ENCODE results near the gene ANTKMT. TPM values are rescaled to one million over a fixed set of nuclear protein-coding genes. Genes with fewer than 3 reads are reported as not detected.

ANTKMT gene
- total and polyA plus RNA-seq, 2 donors (not counting 1 experiment from before 2014, with no cell fraction given): 4.5 to 31.5 TPM

DNA sequence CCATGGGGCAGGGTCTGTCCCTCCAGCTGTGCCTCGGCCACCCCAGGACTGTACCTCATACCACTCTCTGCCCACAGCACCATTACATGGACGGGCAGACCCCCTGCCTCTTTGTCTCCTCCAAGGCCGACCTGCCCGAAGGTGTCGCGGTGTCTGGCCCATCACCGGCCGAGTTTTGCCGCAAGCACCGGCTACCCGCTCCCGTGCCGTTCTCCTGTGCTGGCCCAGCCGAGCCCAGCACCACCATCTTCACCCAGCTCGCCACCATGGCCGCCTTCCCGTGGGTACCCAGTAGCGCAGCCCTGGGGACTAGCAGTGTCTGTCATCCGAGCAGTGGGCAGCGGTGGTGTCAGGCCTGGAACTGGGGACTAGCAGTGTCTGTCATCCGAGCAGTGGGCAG is 48.1 kb upstream of the ANTKMT start:
- DNase-seq (ENCODE audit: low read depth in 2 of 2): no peak
- H3K27me3 ChIP-seq (ENCODE audit: control insufficient read depth, insufficient read depth, low read length): no peaks in the 10 kb centered on the region

GRCh38 chr16:673399-673991 is 47.5 kb upstream of the ANTKMT start:
- Histone ChIP-seq H2AFZ (ENCODE audit: low read length) (no peak overlapping the region), H3K4me3 (replicated peaks in 1 of 4; ENCODE audit: control extremely low read depth in 1 of 4, insufficient read depth in 1 of 4, low read depth in 3 of 4, low read length in 4 of 4) (no peak overlapping the region), H3K36me3 (ENCODE audit: control insufficient read depth, insufficient read depth, low read length) (peaks cover 37% of the 10 kb centered on the region), H4K20me1 (ENCODE audit: control insufficient read depth, extremely low read depth, insufficient read depth, low read length) (no peaks in the 10 kb centered on the region), H3K4me2 (ENCODE audit: extremely low read depth, insufficient read depth, low read length) (no peak overlapping the region), H3K79me2 (ENCODE audit: control insufficient read depth, insufficient read depth, low read length) (peaks cover 18% of the 10 kb centered on the region), H3K27me3 (ENCODE audit: control insufficient read depth, insufficient read depth, low read length) (no peaks in the 10 kb centered on the region), H3K9ac (ENCODE audit: insufficient read depth, low read length) (no peak overlapping the region), H3K9me3 (ENCODE audit: control insufficient read depth, insufficient read depth, low read depth, low read length) (no peaks in the 10 kb centered on the region), H3K4me1 (ENCODE audit: control insufficient read depth, extremely low read depth, insufficient read depth, low read length) (peaks cover 11% of the 10 kb centered on the region), H3K27ac (ENCODE audit: insufficient read depth, low read length) (no peak overlapping the region)
- no peak for DNase-seq (ENCODE audit: low read depth in 2 of 2)
- TF ChIP-seq, protein P1, sequence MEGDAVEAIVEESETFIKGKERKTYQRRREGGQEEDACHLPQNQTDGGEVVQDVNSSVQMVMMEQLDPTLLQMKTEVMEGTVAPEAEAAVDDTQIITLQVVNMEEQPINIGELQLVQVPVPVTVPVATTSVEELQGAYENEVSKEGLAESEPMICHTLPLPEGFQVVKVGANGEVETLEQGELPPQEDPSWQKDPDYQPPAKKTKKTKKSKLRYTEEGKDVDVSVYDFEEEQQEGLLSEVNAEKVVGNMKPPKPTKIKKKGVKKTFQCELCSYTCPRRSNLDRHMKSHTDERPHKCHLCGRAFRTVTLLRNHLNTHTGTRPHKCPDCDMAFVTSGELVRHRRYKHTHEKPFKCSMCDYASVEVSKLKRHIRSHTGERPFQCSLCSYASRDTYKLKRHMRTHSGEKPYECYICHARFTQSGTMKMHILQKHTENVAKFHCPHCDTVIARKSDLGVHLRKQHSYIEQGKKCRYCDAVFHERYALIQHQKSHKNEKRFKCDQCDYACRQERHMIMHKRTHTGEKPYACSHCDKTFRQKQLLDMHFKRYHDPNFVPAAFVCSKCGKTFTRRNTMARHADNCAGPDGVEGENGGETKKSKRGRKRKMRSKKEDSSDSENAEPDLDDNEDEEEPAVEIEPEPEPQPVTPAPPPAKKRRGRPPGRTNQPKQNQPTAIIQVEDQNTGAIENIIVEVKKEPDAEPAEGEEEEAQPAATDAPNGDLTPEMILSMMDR (conservative IDR thresholded peaks at IDR 0.05 in 1 of 2, IDR thresholded peaks at IDR 0.05 in 1 of 2; ENCODE audit: low read depth in 1 of 2, low read length in 2 of 2): no peak
- no peak for TF ChIP-seq EZH2 (IDR thresholded peaks at IDR 0.05; ENCODE audit: low read length, missing control alignments)

More for the DNA sequence above, 48.1 kb upstream of the ANTKMT start:
- H3K27ac ChIP-seq (ENCODE audit: insufficient read depth, low read length): no peak overlapping the region
- no peak overlapping the region for H3K4me2 ChIP-seq (ENCODE audit: extremely low read depth, insufficient read depth, low read length)
- TF ChIP-seq, protein P1 (conservative IDR thresholded peaks at IDR 0.05 in 1 of 2, IDR thresholded peaks at IDR 0.05 in 1 of 2; ENCODE audit: low read depth in 1 of 2, low read length in 2 of 2): no peak
- TF ChIP-seq EZH2 (IDR thresholded peaks at IDR 0.05; ENCODE audit: low read length, missing control alignments): no peak
- no peak overlapping the region for H2AFZ ChIP-seq (ENCODE audit: low read length)
- H3K4me1 ChIP-seq (ENCODE audit: control insufficient read depth, extremely low read depth, insufficient read depth, low read length): peaks cover 11% of the 10 kb centered on the region
- H3K9ac ChIP-seq (ENCODE audit: insufficient read depth, low read length): no peak overlapping the region
- no peaks in the 10 kb centered on the region for H3K9me3 ChIP-seq (ENCODE audit: control insufficient read depth, insufficient read depth, low read depth, low read length)
- H4K20me1 ChIP-seq (ENCODE audit: control insufficient read depth, extremely low read depth, insufficient read depth, low read length): no peaks in the 10 kb centered on the region
- peaks cover 37% of the 10 kb centered on the region for H3K36me3 ChIP-seq (ENCODE audit: control insufficient read depth, insufficient read depth, low read length)
- peaks cover 23% of the 10 kb centered on the region for H3K79me2 ChIP-seq (ENCODE audit: control insufficient read depth, insufficient read depth, low read length)
- no peak overlapping the region for H3K4me3 ChIP-seq (replicated peaks in 1 of 4; ENCODE audit: control extremely low read depth in 1 of 4, insufficient read depth in 1 of 4, low read depth in 3 of 4, low read length in 4 of 4)

- peaks cover 6% of the 10 kb centered on the region for H3K4me1 ChIP-seq (ENCODE audit: control insufficient read depth, extremely low read depth, insufficient read depth, low read length)
- H3K27ac ChIP-seq (ENCODE audit: insufficient read depth, low read length): no peak overlapping the region
- H3K9me3 ChIP-seq (ENCODE audit: control insufficient read depth, insufficient read depth, low read depth, low read length): no peaks in the 10 kb centered on the region
- H3K36me3 ChIP-seq (ENCODE audit: control insufficient read depth, insufficient read depth, low read length): peaks cover 35% of the 10 kb centered on the region
- H4K20me1 ChIP-seq (ENCODE audit: control insufficient read depth, extremely low read depth, insufficient read depth, low read length): no peaks in the 10 kb centered on the region
- no peak overlapping the region for H3K4me3 ChIP-seq (replicated peaks in 1 of 4; ENCODE audit: control extremely low read depth in 1 of 4, insufficient read depth in 1 of 4, low read depth in 3 of 4, low read length in 4 of 4)
- no peak overlapping the region for H3K4me2 ChIP-seq (ENCODE audit: extremely low read depth, insufficient read depth, low read length)
- TF ChIP-seq, protein P1 (conservative IDR thresholded peaks at IDR 0.05 in 1 of 2, IDR thresholded peaks at IDR 0.05 in 1 of 2; ENCODE audit: low read depth in 1 of 2, low read length in 2 of 2): no peak
- no peak for TF ChIP-seq EZH2 (IDR thresholded peaks at IDR 0.05; ENCODE audit: low read length, missing control alignments)
- H3K79me2 ChIP-seq (ENCODE audit: control insufficient read depth, insufficient read depth, low read length): peaks cover 9% of the 10 kb centered on the region
- DNase-seq (ENCODE audit: low read depth in 2 of 2): no peak
- no peak overlapping the region for H3K9ac ChIP-seq (ENCODE audit: insufficient read depth, low read length)
- no peak overlapping the region for H2AFZ ChIP-seq (ENCODE audit: low read length)
- H3K27me3 ChIP-seq (ENCODE audit: control insufficient read depth, insufficient read depth, low read length): no peaks in the 10 kb centered on the region
Observed at GRCh38 chr16:674214-674881, 46.6 kb upstream of the ANTKMT start.

All from fibroblast of lung (primary cell).